Astrocyte (in vitro differentiated cells and primary cell): ENCODE data around the gene TNNI3. TPM values are rescaled to one million over a fixed set of nuclear protein-coding genes. Genes with fewer than 3 reads are reported as not detected.
A peak's percentile ranks its signal among the peaks of the same experiment; 100 is the strongest.

Source experiments
- DNase-seq: peaks from one replicate; pipeline ENCODE4 v3.0.0-alpha.2; 2010; ENCODE audit warnings: low read depth
- FAIRE-seq: peaks from 2 replicates; lab custom pipeline; 2011; peaks lifted over from hg19 to GRCh38; lab: Jason Lieb, UNC
- H2AFZ ChIP-seq: 2 replicates; pipeline ENCODE4 v1.6.0; 2012; ENCODE audit warnings: low read depth, low read length, inconsistent platforms
- H3K27ac ChIP-seq: 2 replicates; pipeline ENCODE4 v1.5.1; 2011; ENCODE audit warnings: low read depth, low read length, inconsistent platforms
- H3K27me3 ChIP-seq: 2 replicates; pipeline ENCODE4 v1.6.0; 2011; ENCODE audit warnings: low read length, inconsistent platforms; ENCODE audit not compliant: insufficient read depth
- H3K36me3 ChIP-seq: 2 replicates; pipeline ENCODE4 v1.5.1; 2011; ENCODE audit warnings: low read length, inconsistent platforms; ENCODE audit not compliant: insufficient read depth
- H3K4me1 ChIP-seq: 2 replicates; pipeline ENCODE4 v1.5.1; 2011; ENCODE audit warnings: low read length, inconsistent platforms; ENCODE audit not compliant: insufficient read depth
- H3K4me2 ChIP-seq: 2 replicates; pipeline ENCODE4 v1.6.0; 2012; ENCODE audit warnings: low read length, inconsistent platforms
- H3K4me3 ChIP-seq: 2 replicates; pipeline ENCODE4 v1.5.1; 2011; ENCODE audit warnings: low read depth, mild to moderate bottlenecking, low read length, inconsistent platforms; ENCODE audit not compliant: insufficient read depth
- H3K79me2 ChIP-seq: 2 replicates; pipeline ENCODE4 v1.6.0; 2012; ENCODE audit warnings: mild to moderate bottlenecking, low read length, inconsistent platforms; ENCODE audit not compliant: insufficient read depth
- H3K9ac ChIP-seq: 2 replicates; pipeline ENCODE4 v1.6.0; 2012; ENCODE audit warnings: mild to moderate bottlenecking, low read length, inconsistent platforms
- H3K9me3 ChIP-seq: 2 replicates; pipeline ENCODE4 v1.5.1; 2012; ENCODE audit warnings: low read depth, mild to moderate bottlenecking, low read length, inconsistent platforms; ENCODE audit not compliant: insufficient read depth
- H4K20me1 ChIP-seq: 2 replicates; pipeline ENCODE4 v1.6.0; 2012; ENCODE audit warnings: low read length, inconsistent platforms; ENCODE audit not compliant: insufficient read depth
- H3K27ac Mint-ChIP-seq: one replicate; pipeline ENCODE4 v1.8.0; 2021; ENCODE audit warnings: mild to moderate bottlenecking, mixed read lengths; ENCODE audit not compliant: unreplicated experiment
- H3K27me3 Mint-ChIP-seq: one replicate; pipeline ENCODE4 v1.8.0; 2021; ENCODE audit warnings: low read depth, mixed read lengths; ENCODE audit not compliant: unreplicated experiment
- H3K36me3 Mint-ChIP-seq: one replicate; pipeline ENCODE4 v1.8.0; 2021; ENCODE audit warnings: low read depth, mixed read lengths; ENCODE audit not compliant: unreplicated experiment
- H3K4me1 Mint-ChIP-seq: one replicate; pipeline ENCODE4 v1.8.0; 2021; ENCODE audit warnings: low read depth, mixed read lengths; ENCODE audit not compliant: unreplicated experiment
- H3K4me3 Mint-ChIP-seq: one replicate; pipeline ENCODE4 v1.8.0; 2021; ENCODE audit warnings: mild to moderate bottlenecking, moderate library complexity, mixed read lengths; ENCODE audit not compliant: unreplicated experiment
- H3K9me3 Mint-ChIP-seq: one replicate; pipeline ENCODE4 v1.8.0; 2021; ENCODE audit warnings: mild to moderate bottlenecking, mixed read lengths; ENCODE audit not compliant: unreplicated experiment
- EZH2 ChIP-seq: IDR thresholded peaks from 2 replicates; pipeline ENCODE4 v1.6.1; 2012; ENCODE audit warnings: mild to moderate bottlenecking, low read length, inconsistent platforms; ENCODE audit not compliant: insufficient read depth
- total RNA-seq: library from RNA; stranded (reverse); gene quantifications from 2 replicates; pipeline ENCODE4 v1.2.1, GENCODE V29; 2021
- TF ChIP-seq, protein P1 (sequence below): IDR thresholded peaks from 2 replicates; pipeline ENCODE4 v1.5.1; 2011; ENCODE audit warnings: low read depth, mild to moderate bottlenecking, inconsistent platforms, low read length, moderate library complexity; ENCODE audit not compliant: insufficient read depth

Gene TNNI3
- total RNA-seq, 1 donor from 2014 or later = not detected

GRCh38 chr19:55149078-55150003, 8.2 kb downstream of the TNNI3 start, which contains the start of gene TNNT1:
Gene TNNT1 (minus strand): TSS chr19:55149206. CDS start chr19:55147157, 2,049 bp downstream.
- no peak within 1 kb of the TSS for H3K4me3 Mint-ChIP-seq
- Histone ChIP-seq H3K4me2 (no peak within 1 kb of the TSS), H4K20me1 (no peaks in the 10 kb centered on the region), H3K9ac (no peak within 1 kb of the TSS), H3K27me3 (peaks cover 33% of the 10 kb centered on the region), H3K9me3 (no peaks in the 10 kb centered on the region), H3K36me3 (no peaks in the 10 kb centered on the region), H3K4me3 (no peak within 1 kb of the TSS), H2AFZ (no peak within 1 kb of the TSS), H3K79me2 (no peaks in the 10 kb centered on the region), H3K4me1 (peaks cover 2% of the 10 kb centered on the region), H3K27ac (no peak within 1 kb of the TSS)
- TF ChIP-seq EZH2 = peak; percentile 24
- TF ChIP-seq, protein P1, sequence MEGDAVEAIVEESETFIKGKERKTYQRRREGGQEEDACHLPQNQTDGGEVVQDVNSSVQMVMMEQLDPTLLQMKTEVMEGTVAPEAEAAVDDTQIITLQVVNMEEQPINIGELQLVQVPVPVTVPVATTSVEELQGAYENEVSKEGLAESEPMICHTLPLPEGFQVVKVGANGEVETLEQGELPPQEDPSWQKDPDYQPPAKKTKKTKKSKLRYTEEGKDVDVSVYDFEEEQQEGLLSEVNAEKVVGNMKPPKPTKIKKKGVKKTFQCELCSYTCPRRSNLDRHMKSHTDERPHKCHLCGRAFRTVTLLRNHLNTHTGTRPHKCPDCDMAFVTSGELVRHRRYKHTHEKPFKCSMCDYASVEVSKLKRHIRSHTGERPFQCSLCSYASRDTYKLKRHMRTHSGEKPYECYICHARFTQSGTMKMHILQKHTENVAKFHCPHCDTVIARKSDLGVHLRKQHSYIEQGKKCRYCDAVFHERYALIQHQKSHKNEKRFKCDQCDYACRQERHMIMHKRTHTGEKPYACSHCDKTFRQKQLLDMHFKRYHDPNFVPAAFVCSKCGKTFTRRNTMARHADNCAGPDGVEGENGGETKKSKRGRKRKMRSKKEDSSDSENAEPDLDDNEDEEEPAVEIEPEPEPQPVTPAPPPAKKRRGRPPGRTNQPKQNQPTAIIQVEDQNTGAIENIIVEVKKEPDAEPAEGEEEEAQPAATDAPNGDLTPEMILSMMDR = no peak
- no peak for FAIRE-seq
- H3K27me3 Mint-ChIP-seq = peaks cover 33% of the 10 kb centered on the region
- H3K9me3 Mint-ChIP-seq = peaks cover 4% of the 10 kb centered on the region
- H3K4me1 Mint-ChIP-seq = peaks cover 2% of the 10 kb centered on the region
- DNase-seq = no peak
- no peaks in the 10 kb centered on the region for H3K36me3 Mint-ChIP-seq
- no peak within 1 kb of the TSS for H3K27ac Mint-ChIP-seq

DNA sequence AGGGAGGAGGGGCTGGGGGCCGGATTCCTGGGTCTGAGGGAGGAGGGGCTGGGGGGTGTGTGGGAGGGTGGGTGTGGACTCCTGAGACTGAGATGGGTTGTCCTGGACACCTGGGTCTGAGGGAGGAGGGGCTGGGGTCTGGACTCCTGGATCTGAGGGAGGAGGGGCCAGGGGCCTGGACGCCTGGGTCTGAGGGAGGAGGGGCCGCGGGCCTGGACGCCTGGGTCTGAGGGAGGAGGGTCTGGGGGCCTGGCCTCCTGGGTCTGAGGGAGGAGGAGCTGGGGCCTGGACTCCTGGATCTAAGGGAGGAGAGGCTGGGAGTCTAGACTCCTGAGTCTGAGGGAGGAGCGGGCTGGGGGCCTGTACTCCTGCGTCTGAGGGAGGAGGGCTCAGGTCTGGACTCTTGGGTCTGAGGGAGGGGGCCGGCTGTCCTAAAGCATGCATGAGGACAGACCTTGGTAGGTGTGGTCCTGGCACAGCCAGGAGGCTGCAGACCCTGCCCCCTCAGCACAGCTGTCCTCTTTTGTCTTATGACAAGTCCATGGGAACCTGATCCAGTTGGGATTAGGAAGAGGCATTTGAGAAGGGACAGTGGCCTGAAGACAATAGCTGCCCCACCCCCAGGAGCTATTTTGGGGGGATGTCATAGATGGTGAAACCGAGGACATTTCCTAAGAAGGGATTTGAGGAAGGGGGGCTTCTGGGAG, 9.8 kb downstream of the TNNI3 start:
- Histone ChIP-seq H3K36me3 (no peaks in the 10 kb centered on the region), H4K20me1 (no peaks in the 10 kb centered on the region), H3K79me2 (no peaks in the 10 kb centered on the region), H3K27me3 (peaks cover 35% of the 10 kb centered on the region), H3K4me1 (peaks cover 2% of the 10 kb centered on the region), H3K9me3 (no peaks in the 10 kb centered on the region), H3K4me3 (no peak overlapping the region), H2AFZ (no peak overlapping the region), H3K27ac (no peak overlapping the region), H3K4me2 (no peak overlapping the region), H3K9ac (no peak overlapping the region)
- peaks cover 2% of the 10 kb centered on the region for H3K4me1 Mint-ChIP-seq
- FAIRE-seq = no peak
- TF ChIP-seq, protein P1 = no peak
- no peak for TF ChIP-seq EZH2
- peaks cover 41% of the 10 kb centered on the region for H3K27me3 Mint-ChIP-seq
- no peak for DNase-seq
- H3K9me3 Mint-ChIP-seq = peaks cover 2% of the 10 kb centered on the region
- H3K36me3 Mint-ChIP-seq = no peaks in the 10 kb centered on the region
- no peak overlapping the region for H3K27ac Mint-ChIP-seq
- no peak overlapping the region for H3K4me3 Mint-ChIP-seq
